DND-41 (cell line): ENCODE measurements around the gene TAF10.

Experiments used
- ATAC-seq: fragments of 200-7000 bp; cut with Tn5 transposase; 3 replicates; pipeline ENCODE4 v1.9.1; 2021; ENCODE audit warnings: low read depth; ENCODE audit not compliant: insufficient read depth
- DNase-seq: peaks from one replicate; pipeline ENCODE4 v3.0.0-alpha.2; 2020
- H2AFZ ChIP-seq: 2 replicates; pipeline ENCODE4 v1.6.0; 2012; ENCODE audit warnings: low read depth, low read length
- H3K27ac ChIP-seq: 2 replicates; pipeline ENCODE4 v1.5.1; 2012; ENCODE audit warnings: low read length, inconsistent platforms
- H3K27me3 ChIP-seq: fragments of 200-600 bp; sonication (generic); 2 replicates; pipeline ENCODE4 v1.6.0; 2012; ENCODE audit warnings: low read length, mild to moderate bottlenecking, inconsistent platforms; ENCODE audit not compliant: insufficient read depth, poor library complexity
- H3K36me3 ChIP-seq: 2 replicates; pipeline ENCODE4 v1.5.1; 2012; ENCODE audit warnings: low read length, inconsistent platforms; ENCODE audit not compliant: insufficient read depth
- H3K4me1 ChIP-seq: 2 replicates; pipeline ENCODE4 v1.5.1; 2012; ENCODE audit warnings: mild to moderate bottlenecking, low read length; ENCODE audit not compliant: insufficient read depth
- H3K4me2 ChIP-seq: 2 replicates; pipeline ENCODE4 v1.6.0; 2012; ENCODE audit warnings: mild to moderate bottlenecking, moderate library complexity, low read length, inconsistent platforms; ENCODE audit not compliant: insufficient read depth
- H3K4me3 ChIP-seq, 2 experiments: fragments of 200-600 bp in 1 of 2; shearing (Covaris generic) in 1 of 2; 2 replicates each; pipeline ENCODE4 v1.5.1; 2012 to 2016; ENCODE audit warnings: inconsistent platforms in 2 of 2, low read length in 2 of 2, mild to moderate bottlenecking in 2 of 2, low read depth in 1 of 2, moderate library complexity in 1 of 2
- H3K79me2 ChIP-seq: 2 replicates; pipeline ENCODE4 v1.6.0; 2012; ENCODE audit warnings: low read length, inconsistent platforms; ENCODE audit not compliant: insufficient read depth
- H3K9ac ChIP-seq: 2 replicates; pipeline ENCODE4 v1.6.0; 2012; ENCODE audit warnings: low read depth, mild to moderate bottlenecking, inconsistent platforms, low read length, moderate library complexity
- H3K9me3 ChIP-seq: 2 replicates; pipeline ENCODE4 v1.5.1; 2012; ENCODE audit warnings: low read length, moderate library complexity, mild to moderate bottlenecking, inconsistent platforms; ENCODE audit not compliant: insufficient read depth, severe bottlenecking
- H4K20me1 ChIP-seq: 2 replicates; pipeline ENCODE4 v1.6.0; 2012; ENCODE audit warnings: low read length; ENCODE audit not compliant: insufficient read depth
- EZH2 ChIP-seq: IDR thresholded peaks from 3 replicates; pipeline ENCODE4 v1.6.1; 2012; ENCODE audit warnings: borderline replicate concordance, low read depth, mild to moderate bottlenecking, moderate library complexity, low read length, inconsistent platforms; ENCODE audit not compliant: severe bottlenecking
- TF ChIP-seq, protein P1 (sequence below): IDR thresholded peaks from 2 replicates; pipeline ENCODE4 v1.5.1; 2012; ENCODE audit warnings: borderline replicate concordance, low read length, moderate library complexity, mild to moderate bottlenecking; ENCODE audit not compliant: poor library complexity, severe bottlenecking; ENCODE audit errors: extremely low read depth

Gene TAF10

DNA sequence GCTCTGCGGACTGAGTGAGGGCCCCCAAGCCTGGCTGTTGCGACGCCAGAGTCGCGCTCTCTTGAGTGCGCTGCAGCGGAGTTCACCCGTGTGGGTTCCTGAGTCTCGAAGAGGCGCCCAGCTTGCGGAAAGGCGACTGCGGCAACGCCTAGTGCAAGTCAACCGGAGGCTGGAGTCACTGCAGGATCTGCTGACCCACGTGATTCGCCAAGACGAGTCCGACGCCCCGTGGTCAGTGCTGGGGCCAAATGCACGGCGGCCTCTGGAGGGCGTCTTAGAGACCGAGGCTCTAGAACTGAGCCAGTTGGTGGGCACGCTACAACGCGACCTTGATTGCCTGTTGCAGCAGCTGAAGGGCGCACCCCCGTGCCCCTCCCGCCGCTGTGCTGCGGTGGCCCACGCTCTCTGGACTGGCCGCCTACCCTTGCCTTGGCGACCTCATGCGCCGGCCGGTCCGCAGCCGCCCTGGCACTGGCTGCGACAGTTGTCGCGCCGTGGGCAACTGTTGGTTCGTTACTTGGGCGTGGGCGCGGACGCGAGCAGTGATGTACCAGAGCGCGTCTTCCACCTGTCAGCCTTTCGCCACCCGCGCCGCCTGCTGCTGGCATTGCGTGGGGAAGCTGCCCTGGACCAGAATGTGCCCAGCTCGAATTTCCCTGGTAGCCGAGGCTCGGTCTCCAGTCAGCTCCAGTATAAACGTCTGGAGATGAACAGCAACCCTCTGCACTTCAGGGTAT, 41.2 kb downstream of the TAF10 start:
- Histone ChIP-seq H3K4me2 (no peak overlapping the region), H3K9ac (no peak overlapping the region), H4K20me1 (no peaks in the 10 kb centered on the region), H3K9me3 (no peaks in the 10 kb centered on the region), H3K27ac (no peak overlapping the region), H3K27me3 (no peaks in the 10 kb centered on the region), H3K4me3 (no peak overlapping the region), H3K36me3 (no peaks in the 10 kb centered on the region; the same call in 1 of the 2 replicates), H3K79me2 (no peaks in the 10 kb centered on the region), H2AFZ (no peak overlapping the region), H3K4me1 (no peaks in the 10 kb centered on the region)
- no peak for ATAC-seq
- TF ChIP-seq EZH2 = no peak
- TF ChIP-seq, protein P1, sequence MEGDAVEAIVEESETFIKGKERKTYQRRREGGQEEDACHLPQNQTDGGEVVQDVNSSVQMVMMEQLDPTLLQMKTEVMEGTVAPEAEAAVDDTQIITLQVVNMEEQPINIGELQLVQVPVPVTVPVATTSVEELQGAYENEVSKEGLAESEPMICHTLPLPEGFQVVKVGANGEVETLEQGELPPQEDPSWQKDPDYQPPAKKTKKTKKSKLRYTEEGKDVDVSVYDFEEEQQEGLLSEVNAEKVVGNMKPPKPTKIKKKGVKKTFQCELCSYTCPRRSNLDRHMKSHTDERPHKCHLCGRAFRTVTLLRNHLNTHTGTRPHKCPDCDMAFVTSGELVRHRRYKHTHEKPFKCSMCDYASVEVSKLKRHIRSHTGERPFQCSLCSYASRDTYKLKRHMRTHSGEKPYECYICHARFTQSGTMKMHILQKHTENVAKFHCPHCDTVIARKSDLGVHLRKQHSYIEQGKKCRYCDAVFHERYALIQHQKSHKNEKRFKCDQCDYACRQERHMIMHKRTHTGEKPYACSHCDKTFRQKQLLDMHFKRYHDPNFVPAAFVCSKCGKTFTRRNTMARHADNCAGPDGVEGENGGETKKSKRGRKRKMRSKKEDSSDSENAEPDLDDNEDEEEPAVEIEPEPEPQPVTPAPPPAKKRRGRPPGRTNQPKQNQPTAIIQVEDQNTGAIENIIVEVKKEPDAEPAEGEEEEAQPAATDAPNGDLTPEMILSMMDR = no peak
- no peak for DNase-seq

DNA sequence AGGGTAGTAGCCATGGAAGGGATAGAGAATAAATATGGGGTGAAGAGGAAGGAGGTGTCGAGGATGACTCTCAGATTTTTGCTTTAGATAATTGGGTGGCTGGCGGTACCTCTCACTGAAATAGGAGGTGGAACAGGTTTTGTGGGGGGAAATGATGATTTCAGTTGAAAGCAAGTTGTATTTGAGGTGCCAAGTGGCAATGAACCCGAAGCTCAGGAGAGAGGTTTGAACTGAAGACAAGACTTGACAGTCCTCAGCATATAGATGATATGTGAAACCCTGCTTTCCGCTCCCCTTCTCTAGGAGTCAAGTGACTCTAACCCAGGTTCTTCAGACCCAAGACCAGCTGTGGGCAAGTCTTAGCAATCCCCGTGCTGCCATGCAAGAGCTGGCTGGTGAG, 42.3 kb downstream of the TAF10 start:
- H2AFZ ChIP-seq = no peak overlapping the region
- no peaks in the 10 kb centered on the region; the same call in 1 of the 2 replicates for H3K36me3 ChIP-seq

DNA sequence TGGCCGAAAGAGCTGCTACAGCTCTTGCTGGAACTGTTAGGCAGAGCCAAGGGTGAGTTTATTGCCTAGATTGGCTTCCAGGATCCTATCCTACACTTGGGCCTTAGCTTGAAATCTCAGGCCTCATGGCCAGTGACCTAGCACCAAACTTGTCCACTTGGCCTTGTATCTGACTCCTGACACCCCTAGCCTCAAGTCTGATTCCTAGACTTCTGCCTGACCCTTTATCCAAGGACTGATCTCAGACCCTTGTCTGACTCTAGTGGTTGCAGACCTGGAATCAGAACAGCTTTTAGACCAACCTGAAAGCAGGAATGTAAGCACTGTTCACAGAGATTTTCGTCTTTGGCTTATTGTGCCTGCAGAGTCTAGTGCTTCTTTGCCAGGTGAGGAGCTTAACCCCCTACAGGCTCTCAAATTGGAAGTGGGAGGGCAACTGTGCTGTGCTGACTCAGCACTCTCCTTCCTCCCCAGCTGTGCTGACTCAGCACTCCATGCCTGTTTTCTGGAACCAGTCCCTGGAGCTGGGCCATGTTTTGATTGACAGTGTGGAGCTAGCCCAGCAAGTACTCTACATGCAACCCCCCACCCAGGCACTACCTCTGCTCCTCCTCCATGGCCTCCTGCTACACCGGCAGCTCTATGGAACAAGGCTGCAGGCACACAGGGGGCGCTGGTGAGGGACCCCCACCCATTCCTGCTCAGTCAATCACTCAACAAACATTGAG, 43.7 kb downstream of the TAF10 start:
- H3K36me3 ChIP-seq = no peaks in the 10 kb centered on the region; the same call in 1 of the 2 replicates
- H3K4me3 ChIP-seq = no peak overlapping the region
- no peaks in the 10 kb centered on the region for H3K27me3 ChIP-seq
- peak; percentile 20 for DNase-seq
- no peak overlapping the region for H2AFZ ChIP-seq
- no peak overlapping the region for H3K27ac ChIP-seq
- H3K9me3 ChIP-seq = no peaks in the 10 kb centered on the region
- no peaks in the 10 kb centered on the region for H3K4me1 ChIP-seq
- no peak overlapping the region for H3K4me2 ChIP-seq
- no peaks in the 10 kb centered on the region for H4K20me1 ChIP-seq
- TF ChIP-seq, protein P1 = peak; percentile 26
- TF ChIP-seq EZH2 = no peak
- H3K9ac ChIP-seq = no peak overlapping the region
- no peaks in the 10 kb centered on the region for H3K79me2 ChIP-seq
- peak; percentile 24; the same call in 1 of the 3 replicates for ATAC-seq

More for the DNA sequence above, 42.3 kb downstream of the TAF10 start:
- Histone ChIP-seq H3K9me3 (no peaks in the 10 kb centered on the region), H4K20me1 (no peaks in the 10 kb centered on the region), H3K79me2 (no peaks in the 10 kb centered on the region), H3K27me3 (no peaks in the 10 kb centered on the region), H3K4me3 (no peak overlapping the region), H3K4me2 (no peak overlapping the region), H3K4me1 (no peaks in the 10 kb centered on the region), H3K9ac (no peak overlapping the region), H3K27ac (no peak overlapping the region)
- TF ChIP-seq, protein P1 = no peak
- no peak for TF ChIP-seq EZH2
- ATAC-seq (no peak), DNase-seq (no peak)
